HG03097 (cell line): ENCODE data around the gene MAD1L1.
"Not testable (repeated sequence)": the region's sequence is repeated elsewhere in the genome, so short reads cannot be mapped to it uniquely, and the experiment has no call there.

Experiments used
- ATAC-seq: cut with Tn5 transposase; IDR thresholded peaks from one replicate; pipeline ENCODE4 v1.9.1; 2021; ENCODE audit not compliant: unreplicated experiment, low FRiP score

The MAD1L1 gene

GRCh38 chr7:1997537-1998076, 235.1 kb downstream of the MAD1L1 start:
- no peak for ATAC-seq

GRCh38 chr7:1996816-1997215, 235.9 kb downstream of the MAD1L1 start:
- ATAC-seq = no peak

GRCh38 chr7:1995911-1996420, 236.8 kb downstream of the MAD1L1 start:
- ATAC-seq = not testable (repeated sequence)

- no peak for ATAC-seq
These were observed 237.3 kb downstream of the MAD1L1 start for GRCh38 chr7:1995426-1995825.

GRCh38 chr7:1994931-1995330, 237.8 kb downstream of the MAD1L1 start:
- no peak for ATAC-seq

- no peak for ATAC-seq
These were observed 238.7 kb downstream of the MAD1L1 start for GRCh38 chr7:1993776-1994740.

- no peak for ATAC-seq
These were observed 239.6 kb downstream of the MAD1L1 start for GRCh38 chr7:1993031-1993695.

GRCh38 chr7:1992554-1992953, 240.2 kb downstream of the MAD1L1 start:
- no peak for ATAC-seq

- no peak for ATAC-seq
These were observed 242.6 kb downstream of the MAD1L1 start for GRCh38 chr7:1990001-1990670.

GRCh38 chr7:1989049-1989860, 243.5 kb downstream of the MAD1L1 start:
- no peak for ATAC-seq

- ATAC-seq = no peak
These were observed 244.2 kb downstream of the MAD1L1 start for GRCh38 chr7:1988533-1988930.

GRCh38 chr7:1987591-1988532, 244.9 kb downstream of the MAD1L1 start:
- no peak for ATAC-seq

GRCh38 chr7:1987084-1987535, 245.6 kb downstream of the MAD1L1 start:
- ATAC-seq = no peak

GRCh38 chr7:1986366-1987083, 246.2 kb downstream of the MAD1L1 start:
- ATAC-seq = no peak

- ATAC-seq = no peak
These were observed 246.8 kb downstream of the MAD1L1 start for GRCh38 chr7:1985936-1986335.

GRCh38 chr7:1985042-1985441, 247.7 kb downstream of the MAD1L1 start:
- ATAC-seq = no peak

- ATAC-seq = no peak
These were observed 250.9 kb downstream of the MAD1L1 start for GRCh38 chr7:1981878-1982230.

GRCh38 chr7:1981201-1981877, 251.4 kb downstream of the MAD1L1 start:
- ATAC-seq = no peak
